ENCODE measurements around the gene ANO9. TPM values are rescaled to one million over a fixed set of nuclear protein-coding genes. Genes with fewer than 3 reads are reported as not detected.

ANO9 gene
- total and polyA plus RNA-seq, 2 experiments from 2014 or later, result not detected

DNA sequence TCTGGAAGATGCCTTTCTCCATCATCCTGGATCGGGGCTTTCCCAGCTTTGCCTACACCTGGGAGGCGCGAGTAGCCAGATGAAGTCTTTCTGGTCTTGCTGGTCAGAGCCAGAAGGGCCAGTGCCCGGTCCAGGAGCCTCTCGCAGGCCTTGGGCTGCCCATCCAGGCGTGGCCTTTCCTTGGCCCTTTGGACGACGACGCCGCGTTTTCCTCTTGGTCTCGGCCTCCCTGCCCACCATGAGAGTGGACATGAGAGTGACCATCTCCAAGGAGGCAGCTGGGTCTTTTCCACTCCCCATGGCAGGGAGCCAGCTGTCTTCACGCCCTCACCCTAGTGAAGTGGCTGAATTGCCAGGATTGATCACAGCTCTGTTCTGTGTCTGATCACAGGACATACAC is 11.8 kb upstream of the ANO9 start:
- Histone ChIP-seq H4K20me1 (ENCODE audit: insufficient read depth) (no peaks in the 10 kb centered on the region), H3K9ac (no peak overlapping the region), H3K4me3 (no peak overlapping the region), H3K79me2 (ENCODE audit: insufficient read depth) (peaks cover 88% of the 10 kb centered on the region), H3K4me2 (ENCODE audit: unreplicated experiment) (no peak overlapping the region), H3K36me3 (ENCODE audit: low read depth) (no peaks in the 10 kb centered on the region), H3K27ac (no peak overlapping the region), H3K9me3 (ENCODE audit: low read depth) (no peaks in the 10 kb centered on the region), H3F3A (ENCODE audit: insufficient read depth) (0 out of 2 replicates have a peak, but pooled peaks cover 9% of the 10 kb centered on the region), H3K27me3 (replicated peaks; ENCODE audit: insufficient read depth) (no peaks in the 10 kb centered on the region), H3K4me1 (ENCODE audit: insufficient read depth) (peaks cover 9% of the 10 kb centered on the region; the same call in 1 of the 2 replicates), H2AFZ (no peak overlapping the region), H3K9me2 (ENCODE audit: insufficient read depth) (no peaks in the 10 kb centered on the region)
- DNase-seq, result no peak
- WGBS, 2 experiments (ENCODE audit: low coverage in 1 of 2, low lambda C conversion rate in 2 of 2, missing lambda C conversion rate in 2 of 2), result 89 to 91% methylated on average over 13 of the region's 13 CpGs
- in situ Hi-C loops (cut with MboI), result no loop called here
- TF ChIP-seq EZH2phosphoT487 (IDR thresholded peaks at IDR 0.05; ENCODE audit: insufficient read depth, low read depth) (no peak), EZH2 (IDR thresholded peaks at IDR 0.05; ENCODE audit: insufficient read depth, poor library complexity, severe bottlenecking) (no peak)

GRCh38 chr11:452916-453527 is 11.2 kb upstream of the ANO9 start:
- H3K9ac ChIP-seq, result no peak overlapping the region
- TF ChIP-seq EZH2 (IDR thresholded peaks at IDR 0.05; ENCODE audit: insufficient read depth, poor library complexity, severe bottlenecking) (no peak), EZH2phosphoT487 (IDR thresholded peaks at IDR 0.05; ENCODE audit: insufficient read depth, low read depth) (no peak)
- H3K4me3 ChIP-seq, result no peak overlapping the region
- in situ Hi-C loops (cut with MboI), result no loop called here
- no peak overlapping the region for H3K4me2 ChIP-seq (ENCODE audit: unreplicated experiment)
- peaks cover 9% of the 10 kb centered on the region; the same call in 1 of the 2 replicates for H3K4me1 ChIP-seq (ENCODE audit: insufficient read depth)
- H3K27ac ChIP-seq, result no peak overlapping the region
- H3F3A ChIP-seq (ENCODE audit: insufficient read depth), result 0 out of 2 replicates have a peak, but pooled peaks cover 10% of the 10 kb centered on the region
- no peaks in the 10 kb centered on the region for H3K27me3 ChIP-seq (replicated peaks; ENCODE audit: insufficient read depth)
- no peaks in the 10 kb centered on the region for H3K36me3 ChIP-seq (ENCODE audit: low read depth)
- H2AFZ ChIP-seq, result no peak overlapping the region
- H3K79me2 ChIP-seq (ENCODE audit: insufficient read depth), result peaks cover 85% of the 10 kb centered on the region
- H3K9me3 ChIP-seq (ENCODE audit: low read depth), result no peaks in the 10 kb centered on the region
- DNase-seq, result no peak
- 81% methylated on average over 19 of the region's 19 CpGs for WGBS, 2 experiments (ENCODE audit: low coverage in 1 of 2, low lambda C conversion rate in 2 of 2, missing lambda C conversion rate in 2 of 2)
- no peaks in the 10 kb centered on the region for H4K20me1 ChIP-seq (ENCODE audit: insufficient read depth)
- H3K9me2 ChIP-seq (ENCODE audit: insufficient read depth), result no peaks in the 10 kb centered on the region

- WGBS, 2 experiments (ENCODE audit: low coverage in 1 of 2, low lambda C conversion rate in 2 of 2, missing lambda C conversion rate in 2 of 2), result 85 to 94% methylated on average over 10 to 11 of the region's 12 CpGs
- TF ChIP-seq EZH2 (IDR thresholded peaks at IDR 0.05; ENCODE audit: insufficient read depth, poor library complexity, severe bottlenecking) (no peak), EZH2phosphoT487 (IDR thresholded peaks at IDR 0.05; ENCODE audit: insufficient read depth, low read depth) (no peak)
- Histone ChIP-seq H3F3A (ENCODE audit: insufficient read depth) (0 out of 2 replicates have a peak, but pooled peaks cover 10% of the 10 kb centered on the region), H3K27ac (no peak overlapping the region), H3K4me2 (ENCODE audit: unreplicated experiment) (no peak overlapping the region), H3K9me3 (ENCODE audit: low read depth) (no peaks in the 10 kb centered on the region), H3K4me1 (ENCODE audit: insufficient read depth) (peaks cover 9% of the 10 kb centered on the region; the same call in 1 of the 2 replicates), H4K20me1 (ENCODE audit: insufficient read depth) (no peaks in the 10 kb centered on the region), H3K27me3 (replicated peaks; ENCODE audit: insufficient read depth) (no peaks in the 10 kb centered on the region), H3K9me2 (ENCODE audit: insufficient read depth) (no peaks in the 10 kb centered on the region), H3K36me3 (ENCODE audit: low read depth) (no peaks in the 10 kb centered on the region), H2AFZ (no peak overlapping the region), H3K9ac (no peak overlapping the region), H3K4me3 (no peak overlapping the region), H3K79me2 (ENCODE audit: insufficient read depth) (peaks cover 78% of the 10 kb centered on the region)
- no peak for DNase-seq
- in situ Hi-C loops (cut with MboI), result no loop called here
These were observed 10.5 kb upstream of the ANO9 start for GRCh38 chr11:452203-452744.

DNA sequence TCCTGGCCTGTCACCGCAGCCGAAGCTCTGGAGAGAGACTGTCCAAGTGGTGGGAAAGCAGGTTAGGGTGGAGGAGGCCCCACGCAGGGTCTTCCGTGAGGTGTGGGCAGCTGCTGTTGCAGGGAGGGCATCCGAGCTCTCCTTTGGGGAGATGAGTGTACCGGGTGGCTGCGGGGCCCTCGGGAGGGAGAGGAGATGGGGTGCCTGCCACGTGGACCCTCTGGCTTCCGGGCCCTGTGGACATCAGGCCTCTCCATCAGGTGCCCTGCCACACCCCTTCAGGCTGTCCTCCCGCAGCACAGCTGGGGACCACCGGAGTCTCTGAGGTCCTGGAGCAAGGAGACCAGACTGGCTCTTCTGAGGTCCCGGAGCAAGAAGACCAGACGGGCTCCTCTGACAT is 9.9 kb upstream of the ANO9 start:
- H2AFZ ChIP-seq, result no peak overlapping the region
- no peaks in the 10 kb centered on the region for H4K20me1 ChIP-seq (ENCODE audit: insufficient read depth)
- in situ Hi-C loops (cut with MboI), result no loop called here
- H3K9me3 ChIP-seq (ENCODE audit: low read depth), result no peaks in the 10 kb centered on the region
- no peak for TF ChIP-seq EZH2phosphoT487 (IDR thresholded peaks at IDR 0.05; ENCODE audit: insufficient read depth, low read depth)
- TF ChIP-seq EZH2 (IDR thresholded peaks at IDR 0.05; ENCODE audit: insufficient read depth, poor library complexity, severe bottlenecking), result no peak
- H3K4me2 ChIP-seq (ENCODE audit: unreplicated experiment), result peak overlapping the region; percentile 81
- H3K36me3 ChIP-seq (ENCODE audit: low read depth), result no peaks in the 10 kb centered on the region
- H3K4me1 ChIP-seq (ENCODE audit: insufficient read depth), result peaks cover 9% of the 10 kb centered on the region; the same call in 1 of the 2 replicates
- H3K27ac ChIP-seq, result no peak overlapping the region
- WGBS, 2 experiments (ENCODE audit: low coverage in 1 of 2, low lambda C conversion rate in 2 of 2, missing lambda C conversion rate in 2 of 2), result 69 to 72% methylated on average over 13 to 14 of the region's 14 CpGs
- H3K9me2 ChIP-seq (ENCODE audit: insufficient read depth), result no peaks in the 10 kb centered on the region
- H3K4me3 ChIP-seq, result peak overlapping the region; percentile 89
- peaks cover 72% of the 10 kb centered on the region for H3K79me2 ChIP-seq (ENCODE audit: insufficient read depth)
- 0 out of 2 replicates have a peak, but pooled peaks cover 10% of the 10 kb centered on the region for H3F3A ChIP-seq (ENCODE audit: insufficient read depth)
- H3K9ac ChIP-seq, result peak overlapping the region; percentile 90; the same call in 1 of the 2 replicates
- H3K27me3 ChIP-seq (replicated peaks; ENCODE audit: insufficient read depth), result no peaks in the 10 kb centered on the region
- no peak for DNase-seq
